ENCODE results near the gene LRRC8D. TPM values are rescaled to one million over a fixed set of nuclear protein-coding genes. Genes with fewer than 3 reads are reported as not detected.

The LRRC8D gene
- total RNA-seq, 2 experiments from 2014 or later: 23.9 to 25.7 TPM

GRCh38 chr1:89953131-89953626 is 132.3 kb downstream of the LRRC8D start:
- Mint-ChIP-seq H3K27me3 (ENCODE audit: low read depth) (no peaks in the 10 kb centered on the region), H3K27ac (peak overlapping the region; percentile 31), H3K9me3 (ENCODE audit: insufficient read depth) (no peaks in the 10 kb centered on the region), H3K4me1 (ENCODE audit: low read depth) (peaks cover 37% of the 10 kb centered on the region), H3K36me3 (ENCODE audit: low read depth) (no peaks in the 10 kb centered on the region), H3K4me3 (no peak overlapping the region)
- POLR2A ChIA-PET: interaction anchor here (1.2 kb wide), 1 partner anchor 110 kb away, joined by 3 read pairs; no protein-coding TSS in a partner anchor
- ATAC-seq (peak; percentile 46), DNase-seq (peak; percentile 33)
- CTCF ChIA-PET: interaction anchor here (1.2 to 2.3 kb wide), 3 partner anchors 110 to 470 kb away, joined by 3 to 10 read pairs (median 4); no protein-coding TSS in a partner anchor

- Mint-ChIP-seq H3K27ac (no peak overlapping the region), H3K36me3 (ENCODE audit: low read depth) (no peaks in the 10 kb centered on the region), H3K4me1 (ENCODE audit: low read depth) (peaks cover 41% of the 10 kb centered on the region), H3K4me3 (no peak overlapping the region), H3K9me3 (ENCODE audit: insufficient read depth) (no peaks in the 10 kb centered on the region), H3K27me3 (ENCODE audit: low read depth) (no peaks in the 10 kb centered on the region)
- DNase-seq: no peak
- CTCF ChIA-PET: interaction anchor here (1.0 to 2.3 kb wide), 3 partner anchors 110 to 470 kb away, joined by 3 to 10 read pairs (median 5); no protein-coding TSS in a partner anchor
- POLR2A ChIA-PET: no interaction called here
- no peak for ATAC-seq
Measured at GRCh38 chr1:89953929-89954328, 133.1 kb downstream of the LRRC8D start.

GRCh38 chr1:89954401-89954800 is 133.6 kb downstream of the LRRC8D start:
- H3K4me1 Mint-ChIP-seq (ENCODE audit: low read depth): peaks cover 46% of the 10 kb centered on the region
- DNase-seq (no peak), ATAC-seq (no peak)
- ChIA-PET POLR2A (interaction anchor here (0.6 kb wide), 1 partner anchor 902 kb away, joined by 3 read pairs; no protein-coding TSS in a partner anchor), CTCF (interaction anchor here (1.0 to 2.3 kb wide), 2 partner anchors 111 to 172 kb away, joined by 5 to 10 read pairs; no protein-coding TSS in a partner anchor)
- no peaks in the 10 kb centered on the region for H3K9me3 Mint-ChIP-seq (ENCODE audit: insufficient read depth)
- no peak overlapping the region for H3K27ac Mint-ChIP-seq
- no peaks in the 10 kb centered on the region for H3K27me3 Mint-ChIP-seq (ENCODE audit: low read depth)
- H3K4me3 Mint-ChIP-seq: no peak overlapping the region
- no peaks in the 10 kb centered on the region for H3K36me3 Mint-ChIP-seq (ENCODE audit: low read depth)

- no peak overlapping the region for H3K27ac Mint-ChIP-seq
- ATAC-seq (no peak), DNase-seq (no peak)
- ChIA-PET CTCF (interaction anchor here (1.1 kb wide), 1 partner anchor 174 kb away, joined by 3 read pairs; no protein-coding TSS in a partner anchor), POLR2A (no interaction called here)
- no peaks in the 10 kb centered on the region for H3K9me3 Mint-ChIP-seq (ENCODE audit: insufficient read depth)
- H3K4me3 Mint-ChIP-seq: no peak overlapping the region
- H3K36me3 Mint-ChIP-seq (ENCODE audit: low read depth): no peaks in the 10 kb centered on the region
- H3K4me1 Mint-ChIP-seq (ENCODE audit: low read depth): peaks cover 48% of the 10 kb centered on the region
- H3K27me3 Mint-ChIP-seq (ENCODE audit: low read depth): no peaks in the 10 kb centered on the region
Measured at GRCh38 chr1:89955311-89956205, 134.7 kb downstream of the LRRC8D start.

- peaks cover 51% of the 10 kb centered on the region for H3K4me1 Mint-ChIP-seq (ENCODE audit: low read depth)
- H3K4me3 Mint-ChIP-seq: peak overlapping the region; percentile 36
- CTCF ChIA-PET: interaction anchor here (0.8 to 1.6 kb wide), 4 partner anchors 13 to 345 kb away, joined by 3 to 8 read pairs (median 5); no protein-coding TSS in a partner anchor
- peak; percentile 79 for ATAC-seq
- peak; percentile 66 for DNase-seq
- POLR2A ChIA-PET: interaction anchor here (0.6 kb wide), 1 partner anchor 113 kb away, joined by 3 read pairs; no protein-coding TSS in a partner anchor
- H3K9me3 Mint-ChIP-seq (ENCODE audit: insufficient read depth): no peaks in the 10 kb centered on the region
- no peaks in the 10 kb centered on the region for H3K36me3 Mint-ChIP-seq (ENCODE audit: low read depth)
- H3K27me3 Mint-ChIP-seq (ENCODE audit: low read depth): no peaks in the 10 kb centered on the region
- peak overlapping the region; percentile 68 for H3K27ac Mint-ChIP-seq
Measured at GRCh38 chr1:89957107-89957506, 136.3 kb downstream of the LRRC8D start.

- CTCF ChIA-PET: interaction anchor here (0.8 to 1.4 kb wide), 5 partner anchors 8 to 195 kb away, joined by 3 to 5 read pairs (median 3); no protein-coding TSS in a partner anchor
- ATAC-seq (no peak), DNase-seq (no peak)
- peaks cover 43% of the 10 kb centered on the region for H3K4me1 Mint-ChIP-seq (ENCODE audit: low read depth)
- no peak overlapping the region for H3K4me3 Mint-ChIP-seq
- POLR2A ChIA-PET: no interaction called here
- H3K27me3 Mint-ChIP-seq (ENCODE audit: low read depth): peaks cover 5% of the 10 kb centered on the region
- no peak overlapping the region for H3K27ac Mint-ChIP-seq
- no peaks in the 10 kb centered on the region for H3K36me3 Mint-ChIP-seq (ENCODE audit: low read depth)
- no peaks in the 10 kb centered on the region for H3K9me3 Mint-ChIP-seq (ENCODE audit: insufficient read depth)
Measured at GRCh38 chr1:89958851-89959654, 138.2 kb downstream of the LRRC8D start.

GRCh38 chr1:89959719-89960118 is 138.9 kb downstream of the LRRC8D start:
- DNase-seq (no peak), ATAC-seq (no peak)
- no peaks in the 10 kb centered on the region for H3K9me3 Mint-ChIP-seq (ENCODE audit: insufficient read depth)
- no peak overlapping the region for H3K27ac Mint-ChIP-seq
- no peak overlapping the region for H3K4me3 Mint-ChIP-seq
- H3K36me3 Mint-ChIP-seq (ENCODE audit: low read depth): no peaks in the 10 kb centered on the region
- POLR2A ChIA-PET: no interaction called here
- peaks cover 38% of the 10 kb centered on the region for H3K4me1 Mint-ChIP-seq (ENCODE audit: low read depth)
- H3K27me3 Mint-ChIP-seq (ENCODE audit: low read depth): peaks cover 5% of the 10 kb centered on the region
- CTCF ChIA-PET: interaction anchor here (1.0 to 1.4 kb wide), 4 partner anchors 19 to 196 kb away, joined by 3 to 5 read pairs (median 4); no protein-coding TSS in a partner anchor

- Mint-ChIP-seq H3K4me3 (no peak overlapping the region), H3K9me3 (ENCODE audit: insufficient read depth) (no peaks in the 10 kb centered on the region), H3K4me1 (ENCODE audit: low read depth) (peaks cover 38% of the 10 kb centered on the region), H3K27ac (no peak overlapping the region), H3K36me3 (ENCODE audit: low read depth) (no peaks in the 10 kb centered on the region), H3K27me3 (ENCODE audit: low read depth) (peaks cover 9% of the 10 kb centered on the region)
- POLR2A ChIA-PET: no interaction called here
- ATAC-seq (no peak), DNase-seq (no peak)
- CTCF ChIA-PET: interaction anchor here (0.7 kb wide), 1 partner anchor 119 kb away, joined by 4 read pairs; no protein-coding TSS in a partner anchor
Measured at GRCh38 chr1:89962024-89962741, 141.4 kb downstream of the LRRC8D start.

GRCh38 chr1:89962742-89963075 is 141.9 kb downstream of the LRRC8D start:
- Mint-ChIP-seq H3K4me3 (no peak overlapping the region), H3K4me1 (ENCODE audit: low read depth) (peaks cover 33% of the 10 kb centered on the region), H3K9me3 (ENCODE audit: insufficient read depth) (no peaks in the 10 kb centered on the region), H3K27me3 (ENCODE audit: low read depth) (peaks cover 9% of the 10 kb centered on the region), H3K36me3 (ENCODE audit: low read depth) (no peaks in the 10 kb centered on the region), H3K27ac (no peak overlapping the region)
- POLR2A ChIA-PET: no interaction called here
- CTCF ChIA-PET: interaction anchor here (0.7 to 1.5 kb wide), 2 partner anchors 14 to 120 kb away, joined by 4 read pairs; no protein-coding TSS in a partner anchor
- ATAC-seq (no peak), DNase-seq (no peak)

- no peaks in the 10 kb centered on the region for H3K9me3 Mint-ChIP-seq (ENCODE audit: insufficient read depth)
- ATAC-seq: no peak
Measured at GRCh38 chr1:89965193-89965768, 144.4 kb downstream of the LRRC8D start.

More at GRCh38 chr1:89965193-89965768, 144.4 kb downstream of the LRRC8D start:
- H3K4me1 Mint-ChIP-seq (ENCODE audit: low read depth): peaks cover 18% of the 10 kb centered on the region
- no peaks in the 10 kb centered on the region for H3K36me3 Mint-ChIP-seq (ENCODE audit: low read depth)
- H3K27ac Mint-ChIP-seq: no peak overlapping the region
- H3K4me3 Mint-ChIP-seq: no peak overlapping the region
- CTCF ChIA-PET: no interaction called here
- POLR2A ChIA-PET: interaction anchor here (1.2 kb wide), 1 partner anchor 122 kb away, joined by 3 read pairs; no protein-coding TSS in a partner anchor
- no peak for DNase-seq
- peaks cover 9% of the 10 kb centered on the region for H3K27me3 Mint-ChIP-seq (ENCODE audit: low read depth)

Data from activated CD8-positive, alpha-beta T cell treated with anti-CD3 and anti-CD28 coated beads, Interleukin-2, amount 10 ng/mL, durations not matched to agents 7 days and 5 days (primary cell).